Astrocyte (in vitro differentiated cells and primary cell): Measurements from ENCODE around the gene BPIFA2.

ENCODE experiments used
- EZH2 ChIP-seq: IDR thresholded peaks from 2 replicates; pipeline ENCODE4 v1.6.1; 2012; ENCODE audit warnings: mild to moderate bottlenecking, low read length, inconsistent platforms; ENCODE audit not compliant: insufficient read depth
- TF ChIP-seq, protein P1 (sequence below): IDR thresholded peaks from 2 replicates; pipeline ENCODE4 v1.5.1; 2011; ENCODE audit warnings: low read depth, mild to moderate bottlenecking, inconsistent platforms, low read length, moderate library complexity; ENCODE audit not compliant: insufficient read depth

DNA sequence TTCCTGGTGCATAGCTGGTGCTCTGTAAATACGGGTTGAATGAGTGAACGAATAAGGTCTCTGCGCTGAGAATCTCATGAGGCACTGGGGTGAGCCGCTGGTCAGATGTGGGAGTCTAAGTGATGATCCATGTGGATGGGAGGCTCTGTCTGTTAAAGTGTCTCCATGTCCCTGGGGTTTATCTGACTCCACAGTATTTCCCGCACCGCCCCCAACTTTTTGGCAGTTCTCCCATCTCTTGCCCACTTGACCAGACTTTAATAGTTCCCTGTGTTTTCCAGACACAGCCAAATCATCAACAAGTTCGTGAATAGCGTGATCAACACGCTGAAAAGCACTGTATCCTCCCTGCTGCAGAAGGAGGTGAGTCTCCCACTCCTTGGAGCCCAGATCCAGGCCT is 9.9 kb downstream of the BPIFA2 start:
- TF ChIP-seq, protein P1, sequence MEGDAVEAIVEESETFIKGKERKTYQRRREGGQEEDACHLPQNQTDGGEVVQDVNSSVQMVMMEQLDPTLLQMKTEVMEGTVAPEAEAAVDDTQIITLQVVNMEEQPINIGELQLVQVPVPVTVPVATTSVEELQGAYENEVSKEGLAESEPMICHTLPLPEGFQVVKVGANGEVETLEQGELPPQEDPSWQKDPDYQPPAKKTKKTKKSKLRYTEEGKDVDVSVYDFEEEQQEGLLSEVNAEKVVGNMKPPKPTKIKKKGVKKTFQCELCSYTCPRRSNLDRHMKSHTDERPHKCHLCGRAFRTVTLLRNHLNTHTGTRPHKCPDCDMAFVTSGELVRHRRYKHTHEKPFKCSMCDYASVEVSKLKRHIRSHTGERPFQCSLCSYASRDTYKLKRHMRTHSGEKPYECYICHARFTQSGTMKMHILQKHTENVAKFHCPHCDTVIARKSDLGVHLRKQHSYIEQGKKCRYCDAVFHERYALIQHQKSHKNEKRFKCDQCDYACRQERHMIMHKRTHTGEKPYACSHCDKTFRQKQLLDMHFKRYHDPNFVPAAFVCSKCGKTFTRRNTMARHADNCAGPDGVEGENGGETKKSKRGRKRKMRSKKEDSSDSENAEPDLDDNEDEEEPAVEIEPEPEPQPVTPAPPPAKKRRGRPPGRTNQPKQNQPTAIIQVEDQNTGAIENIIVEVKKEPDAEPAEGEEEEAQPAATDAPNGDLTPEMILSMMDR = no peak
- TF ChIP-seq EZH2 = no peak
